PC-9 (cell line): ENCODE data around the gene AMPD1.

Experiments used
- CTCF ChIP-seq: fragments of 200-600 bp; sonication (generic); conservative IDR thresholded peaks from 2 replicates; pipeline ENCODE4 v1.6.1; 2017; ENCODE audit warnings: mixed run types, antibody characterized with exemption, mild to moderate bottlenecking, moderate library complexity
- EZH2 ChIP-seq: fragments of 200-600 bp; sonication (generic); IDR thresholded peaks from 2 replicates; pipeline ENCODE4 v1.8.0; 2017; ENCODE audit warnings: antibody characterized with exemption, low read depth

GRCh38 chr1:114694540-114695310 lies 621 bp downstream of the AMPD1 start:
- TF ChIP-seq CTCF (no peak), EZH2 (no peak)
